Measurements from ENCODE around the gene SOAT2. TPM values are rescaled to one million over a fixed set of nuclear protein-coding genes. Genes with fewer than 3 reads are reported as not detected.
A peak's percentile ranks its signal among the peaks of the same experiment; 100 is the strongest.
"Not testable (repeated sequence)": the region's sequence is repeated elsewhere in the genome, so short reads cannot be mapped to it uniquely, and the experiment has no call there.

Gene SOAT2
- total RNA-seq, 1 donor from 2014 or later: not detected

DNA sequence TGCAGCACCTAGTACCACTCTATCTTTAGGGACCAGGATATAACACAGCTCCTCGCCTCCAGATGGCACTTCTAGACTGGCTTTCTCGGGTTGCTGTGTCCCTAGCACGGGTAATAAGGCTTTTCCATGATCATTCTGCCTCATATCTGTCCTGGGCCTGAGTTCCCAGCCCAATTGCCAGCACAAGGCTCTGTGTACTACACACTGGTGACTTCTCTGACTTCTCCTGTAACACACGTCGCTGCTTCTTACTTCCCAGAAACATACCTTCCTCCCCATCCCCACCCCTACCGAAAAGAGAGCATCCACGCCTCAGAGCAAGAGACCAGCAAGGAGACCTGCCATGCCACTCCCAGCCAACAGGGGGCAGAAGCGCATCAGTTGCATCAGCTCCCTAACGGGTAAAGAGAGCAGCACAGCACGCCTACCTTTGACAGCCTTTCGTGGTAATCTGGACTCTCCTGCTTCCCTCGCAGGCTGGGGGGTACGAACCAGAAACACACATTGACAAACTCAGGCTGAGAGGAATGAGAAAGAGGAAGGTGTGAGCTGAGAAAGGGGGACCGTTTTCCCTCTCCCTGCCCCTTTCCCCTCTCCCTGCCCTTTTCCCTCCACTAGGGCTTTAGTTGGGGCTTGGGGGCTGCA lies 56.0 kb downstream of the SOAT2 start:
- Mint-ChIP-seq H3K27ac (no peak overlapping the region), H3K4me1 (peaks cover 5% of the 10 kb centered on the region), H3K36me3 (ENCODE audit: low read depth) (no peaks in the 10 kb centered on the region), H3K4me3 (no peak overlapping the region), H3K27me3 (no peaks in the 10 kb centered on the region), H3K9me3 (no peaks in the 10 kb centered on the region)
- POLR2A ChIA-PET: interaction anchor here (0.5 to 2.6 kb wide), 9 partner anchors 21 to 340 kb away, joined by 3 to 16 read pairs (median 5); partner anchors contain the start of genes AAAS, CSAD, MAP3K12 and ZNF740
- DNase-seq: peak; percentile 78
- intact Hi-C loops (cut with micrococcal nuclease): loop anchor here (1.0 kb wide), 10 partner anchors 21 to 262 kb away; partner anchors contain the start of genes AAAS, CSAD, ITGB7 and ZNF740
- ATAC-seq (ENCODE audit: low read depth): peak; percentile 100
- TF ChIP-seq, protein P1, sequence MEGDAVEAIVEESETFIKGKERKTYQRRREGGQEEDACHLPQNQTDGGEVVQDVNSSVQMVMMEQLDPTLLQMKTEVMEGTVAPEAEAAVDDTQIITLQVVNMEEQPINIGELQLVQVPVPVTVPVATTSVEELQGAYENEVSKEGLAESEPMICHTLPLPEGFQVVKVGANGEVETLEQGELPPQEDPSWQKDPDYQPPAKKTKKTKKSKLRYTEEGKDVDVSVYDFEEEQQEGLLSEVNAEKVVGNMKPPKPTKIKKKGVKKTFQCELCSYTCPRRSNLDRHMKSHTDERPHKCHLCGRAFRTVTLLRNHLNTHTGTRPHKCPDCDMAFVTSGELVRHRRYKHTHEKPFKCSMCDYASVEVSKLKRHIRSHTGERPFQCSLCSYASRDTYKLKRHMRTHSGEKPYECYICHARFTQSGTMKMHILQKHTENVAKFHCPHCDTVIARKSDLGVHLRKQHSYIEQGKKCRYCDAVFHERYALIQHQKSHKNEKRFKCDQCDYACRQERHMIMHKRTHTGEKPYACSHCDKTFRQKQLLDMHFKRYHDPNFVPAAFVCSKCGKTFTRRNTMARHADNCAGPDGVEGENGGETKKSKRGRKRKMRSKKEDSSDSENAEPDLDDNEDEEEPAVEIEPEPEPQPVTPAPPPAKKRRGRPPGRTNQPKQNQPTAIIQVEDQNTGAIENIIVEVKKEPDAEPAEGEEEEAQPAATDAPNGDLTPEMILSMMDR (IDR thresholded peaks at IDR 0.05): peak; percentile 13
- CTCF ChIA-PET: interaction anchor here (0.7 to 4.9 kb wide), 25 partner anchors 9 to 274 kb away, joined by 3 to 65 read pairs (median 7); partner anchors contain the start of genes AAAS, CSAD, ESPL1 and MYG1

DNA sequence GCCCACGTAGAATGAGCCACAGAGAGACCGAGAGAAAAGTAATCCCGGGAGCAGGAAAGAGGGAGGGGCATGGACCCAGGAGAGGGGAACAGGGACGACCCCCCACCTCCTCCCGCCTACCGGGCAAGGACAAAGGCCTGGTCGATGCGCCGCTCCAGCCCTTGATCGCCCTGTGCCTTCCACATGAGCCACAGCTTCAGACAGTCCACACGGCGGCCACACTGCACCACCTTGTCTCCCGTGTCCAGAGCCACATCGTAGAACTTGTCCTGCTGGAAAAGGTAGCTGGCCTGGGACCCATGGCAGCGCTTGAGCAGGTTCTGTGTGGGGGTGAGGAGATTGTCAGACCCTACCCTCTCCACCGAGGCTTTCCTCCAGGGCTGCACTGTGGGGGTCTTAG lies 56.7 kb downstream of the SOAT2 start:
- TF ChIP-seq, protein P1 (IDR thresholded peaks at IDR 0.05): no peak
- DNase-seq: no peak
- Mint-ChIP-seq H3K9me3 (no peaks in the 10 kb centered on the region), H3K4me3 (no peak overlapping the region), H3K4me1 (peaks cover 5% of the 10 kb centered on the region), H3K36me3 (ENCODE audit: low read depth) (no peaks in the 10 kb centered on the region), H3K27me3 (no peaks in the 10 kb centered on the region), H3K27ac (no peak overlapping the region)
- no peak for ATAC-seq (ENCODE audit: low read depth)
- ChIA-PET POLR2A (interaction anchor here (0.5 to 2.6 kb wide), 9 partner anchors 21 to 339 kb away, joined by 3 to 16 read pairs (median 5); partner anchors contain the start of genes AAAS, CSAD, MAP3K12 and ZNF740), CTCF (interaction anchor here (0.7 to 4.9 kb wide), 26 partner anchors 13 to 275 kb away, joined by 3 to 65 read pairs (median 7); partner anchors contain the start of genes AAAS, CSAD, ESPL1 and MYG1)
- intact Hi-C loops (cut with micrococcal nuclease): loop anchor here (1.0 kb wide), 10 partner anchors 20 to 261 kb away; partner anchors contain the start of genes AAAS, CSAD, ITGB7 and ZNF740

DNA sequence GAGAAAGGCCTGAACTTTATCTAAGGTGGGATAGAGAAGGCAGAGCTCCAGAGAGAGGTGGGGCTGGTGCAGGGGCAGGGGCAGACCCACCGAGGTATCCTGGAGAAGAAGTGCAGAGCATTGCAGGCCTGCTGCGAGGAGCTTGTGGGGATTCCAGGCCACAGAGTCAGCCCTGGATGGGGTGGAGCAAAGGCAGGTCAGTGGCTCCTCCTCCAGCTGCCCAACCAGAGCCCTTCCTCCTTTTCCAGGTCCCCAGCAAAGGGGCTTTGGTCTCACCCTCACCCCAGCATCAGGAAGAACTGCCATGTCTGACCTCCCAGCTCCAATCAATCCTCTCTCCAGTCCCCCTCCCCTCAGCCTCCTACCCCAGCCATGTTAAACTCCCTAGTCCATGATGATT lies 57.4 kb downstream of the SOAT2 start:
- Mint-ChIP-seq H3K27ac (no peak overlapping the region), H3K36me3 (ENCODE audit: low read depth) (no peaks in the 10 kb centered on the region), H3K4me1 (peaks cover 5% of the 10 kb centered on the region), H3K27me3 (no peaks in the 10 kb centered on the region), H3K9me3 (no peaks in the 10 kb centered on the region), H3K4me3 (no peak overlapping the region)
- ATAC-seq (ENCODE audit: low read depth) (no peak), DNase-seq (no peak)
- TF ChIP-seq, protein P1 (IDR thresholded peaks at IDR 0.05): no peak
- ChIA-PET POLR2A (interaction anchor here (1.2 to 2.6 kb wide), 3 partner anchors 20 to 161 kb away, joined by 3 to 16 read pairs (median 10); partner anchors contain the start of genes AAAS, CSAD and ZNF740), CTCF (interaction anchor here (0.7 to 4.9 kb wide), 16 partner anchors 20 to 139 kb away, joined by 3 to 65 read pairs (median 8); partner anchors contain the start of genes CSAD, MYG1, SOAT2 and ZNF740)
- intact Hi-C loops (cut with micrococcal nuclease): no loop called here

DNA sequence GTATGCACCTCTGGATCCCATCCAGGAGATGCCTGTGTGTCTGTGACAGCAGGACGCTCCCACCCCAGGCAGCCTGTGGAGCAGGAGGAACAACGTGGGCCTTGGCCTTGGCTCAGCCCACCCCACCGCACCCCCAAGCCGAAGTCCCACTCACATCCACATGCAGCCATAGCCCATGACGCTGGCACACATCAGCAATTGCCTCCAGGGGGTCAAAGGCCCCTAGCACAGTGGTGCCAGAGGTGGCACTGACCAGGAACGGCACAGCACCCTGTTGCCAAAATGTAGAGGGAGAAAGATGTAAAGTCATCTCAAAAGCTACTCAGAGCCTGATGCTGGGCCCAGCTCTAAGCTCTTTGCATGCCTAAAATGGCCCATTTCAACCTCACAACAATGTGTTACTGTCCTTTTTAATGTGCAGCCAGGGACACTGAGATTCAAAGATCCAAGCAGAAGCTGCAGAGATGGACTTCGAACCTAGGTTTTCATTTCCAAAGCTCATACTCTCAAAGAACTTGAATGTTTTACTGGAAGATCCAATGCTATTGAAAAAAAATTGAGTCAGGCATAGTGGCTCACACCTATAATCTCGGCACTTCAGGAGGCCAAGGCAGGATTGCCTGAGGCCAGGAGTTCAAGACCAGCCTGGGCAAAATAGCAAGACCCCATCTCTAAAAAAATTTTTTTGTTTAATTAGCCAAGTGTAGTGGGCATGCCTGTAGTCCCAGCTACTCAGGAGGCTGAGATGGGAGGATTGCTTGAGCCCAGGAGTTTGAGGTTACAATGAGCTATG lies 58.0 kb downstream of the SOAT2 start:
- H3K4me1 Mint-ChIP-seq: peaks cover 5% of the 10 kb centered on the region
- no peaks in the 10 kb centered on the region for H3K9me3 Mint-ChIP-seq
- H3K27me3 Mint-ChIP-seq: no peaks in the 10 kb centered on the region
- TF ChIP-seq, protein P1 (IDR thresholded peaks at IDR 0.05): no peak
- no peak overlapping the region for H3K27ac Mint-ChIP-seq
- ATAC-seq (ENCODE audit: low read depth) (no peak), DNase-seq (no peak)
- H3K4me3 Mint-ChIP-seq: no peak overlapping the region
- ChIA-PET POLR2A (interaction anchor here (1.2 to 2.6 kb wide), 3 partner anchors 19 to 160 kb away, joined by 3 to 16 read pairs (median 10); partner anchors contain the start of genes AAAS, CSAD and ZNF740), CTCF (interaction anchor here (1.4 to 4.9 kb wide), 9 partner anchors 19 to 131 kb away, joined by 4 to 65 read pairs (median 12); partner anchors contain the start of genes CSAD and ZNF740)
- no peaks in the 10 kb centered on the region for H3K36me3 Mint-ChIP-seq (ENCODE audit: low read depth)
- intact Hi-C loops (cut with micrococcal nuclease): no loop called here

DNA sequence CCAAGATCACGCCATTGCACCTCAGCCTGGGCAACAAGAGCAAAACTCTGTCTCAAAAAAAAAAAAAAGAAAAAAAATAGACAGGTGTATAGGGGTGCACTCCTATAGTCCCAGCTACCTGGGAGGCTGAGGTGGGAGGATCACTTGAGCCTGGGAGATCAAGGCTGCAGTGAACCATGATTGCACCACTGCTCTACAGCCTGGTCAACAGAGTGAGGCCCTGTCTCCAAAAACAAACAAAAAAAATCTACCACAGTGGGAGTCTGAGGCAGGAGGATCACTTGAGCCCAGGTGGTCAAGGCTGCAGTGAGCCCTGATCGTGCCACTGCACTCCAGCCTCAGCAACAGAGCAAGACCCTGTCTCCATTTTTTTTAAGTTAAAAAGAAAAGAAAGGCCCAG lies 59.7 kb downstream of the SOAT2 start:
- POLR2A ChIA-PET; H3K27ac Mint-ChIP-seq; H3K36me3 Mint-ChIP-seq (ENCODE audit: low read depth): not testable (repeated sequence)

More for the DNA sequence above, 59.7 kb downstream of the SOAT2 start:
- H3K27me3 Mint-ChIP-seq; DNase-seq; H3K4me3 Mint-ChIP-seq; ATAC-seq (ENCODE audit: low read depth); intact Hi-C loops (cut with micrococcal nuclease); H3K9me3 Mint-ChIP-seq; CTCF ChIA-PET; H3K4me1 Mint-ChIP-seq: not testable (repeated sequence)

All from activated B cell treated with CpG ODN at 0.5 μM for 24 hours (primary cell).